ENCODE results near the gene GLDN.

- TF ChIP-seq, protein P1, sequence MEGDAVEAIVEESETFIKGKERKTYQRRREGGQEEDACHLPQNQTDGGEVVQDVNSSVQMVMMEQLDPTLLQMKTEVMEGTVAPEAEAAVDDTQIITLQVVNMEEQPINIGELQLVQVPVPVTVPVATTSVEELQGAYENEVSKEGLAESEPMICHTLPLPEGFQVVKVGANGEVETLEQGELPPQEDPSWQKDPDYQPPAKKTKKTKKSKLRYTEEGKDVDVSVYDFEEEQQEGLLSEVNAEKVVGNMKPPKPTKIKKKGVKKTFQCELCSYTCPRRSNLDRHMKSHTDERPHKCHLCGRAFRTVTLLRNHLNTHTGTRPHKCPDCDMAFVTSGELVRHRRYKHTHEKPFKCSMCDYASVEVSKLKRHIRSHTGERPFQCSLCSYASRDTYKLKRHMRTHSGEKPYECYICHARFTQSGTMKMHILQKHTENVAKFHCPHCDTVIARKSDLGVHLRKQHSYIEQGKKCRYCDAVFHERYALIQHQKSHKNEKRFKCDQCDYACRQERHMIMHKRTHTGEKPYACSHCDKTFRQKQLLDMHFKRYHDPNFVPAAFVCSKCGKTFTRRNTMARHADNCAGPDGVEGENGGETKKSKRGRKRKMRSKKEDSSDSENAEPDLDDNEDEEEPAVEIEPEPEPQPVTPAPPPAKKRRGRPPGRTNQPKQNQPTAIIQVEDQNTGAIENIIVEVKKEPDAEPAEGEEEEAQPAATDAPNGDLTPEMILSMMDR (IDR thresholded peaks at IDR 0.05; ENCODE audit: low read length): no peak
- TF ChIP-seq EZH2 (optimal IDR thresholded peaks at IDR 0.05; ENCODE audit: low read depth, low read length): no peak
Measured at GRCh38 chr15:51416129-51416528, 74.7 kb downstream of the GLDN start.
